ENCODE data around the gene ZC3H8. TPM values are rescaled to one million over a fixed set of nuclear protein-coding genes. Genes with fewer than 3 reads are reported as not detected.

Gene ZC3H8
- polyA plus RNA-seq, 2 donors: 5.2 to 7.6 TPM

GRCh38 chr2:112187805-112188596, 66.8 kb downstream of the ZC3H8 start:
- H3K27ac ChIP-seq (ENCODE audit: low read depth in 2 of 2, low read length in 1 of 2): peak overlapping the region; percentile 2 to 24
- no peaks in the 10 kb centered on the region for H3K4me1 ChIP-seq (ENCODE audit: control insufficient read depth in 2 of 2, insufficient read depth in 2 of 2, low read length in 1 of 2)
- H3K9me3 ChIP-seq (ENCODE audit: control insufficient read depth in 2 of 2, insufficient read depth in 1 of 2, low read depth in 1 of 2, low read length in 1 of 2): no peaks in the 10 kb centered on the region
- no peak overlapping the region for H3K4me3 ChIP-seq (ENCODE audit: low read depth in 1 of 2, low read length in 2 of 2)
- no peaks in the 10 kb centered on the region for H3K27me3 ChIP-seq (ENCODE audit: control insufficient read depth in 1 of 2, insufficient read depth in 2 of 2, low read length in 2 of 2)
- no peaks in the 10 kb centered on the region for H3K36me3 ChIP-seq (ENCODE audit: control insufficient read depth in 2 of 2, insufficient read depth in 2 of 2, low read length in 1 of 2)
- WGBS, 2 donors: 62 to 68% methylated on average over 9 of the region's 9 CpGs

GRCh38 chr2:112187046-112187715, 67.7 kb downstream of the ZC3H8 start:
- 95 to 97% methylated on average over 31 of the region's 31 CpGs for WGBS, 2 donors
- Histone ChIP-seq H3K4me3 (ENCODE audit: low read depth in 1 of 2, low read length in 2 of 2) (no peak overlapping the region), H3K4me1 (ENCODE audit: control insufficient read depth in 2 of 2, insufficient read depth in 2 of 2, low read length in 1 of 2) (no peaks in the 10 kb centered on the region), H3K27me3 (ENCODE audit: control insufficient read depth in 1 of 2, insufficient read depth in 2 of 2, low read length in 2 of 2) (no peaks in the 10 kb centered on the region), H3K9me3 (ENCODE audit: control insufficient read depth in 2 of 2, insufficient read depth in 1 of 2, low read depth in 1 of 2, low read length in 1 of 2) (no peaks in the 10 kb centered on the region), H3K36me3 (ENCODE audit: control insufficient read depth in 2 of 2, insufficient read depth in 2 of 2, low read length in 1 of 2) (no peaks in the 10 kb centered on the region), H3K27ac (ENCODE audit: low read depth in 2 of 2, low read length in 1 of 2) (no peak overlapping the region)

- Histone ChIP-seq H3K27me3 (ENCODE audit: control insufficient read depth in 1 of 2, insufficient read depth in 2 of 2, low read length in 2 of 2) (peaks cover 0 to 9% of the 10 kb centered on the region in 2 donors), H3K4me1 (ENCODE audit: control insufficient read depth in 2 of 2, insufficient read depth in 2 of 2, low read length in 1 of 2) (no peaks in the 10 kb centered on the region), H3K36me3 (ENCODE audit: control insufficient read depth in 2 of 2, insufficient read depth in 2 of 2, low read length in 1 of 2) (no peaks in the 10 kb centered on the region), H3K4me3 (ENCODE audit: low read depth in 1 of 2, low read length in 2 of 2) (no peak overlapping the region), H3K9me3 (ENCODE audit: control insufficient read depth in 2 of 2, insufficient read depth in 1 of 2, low read depth in 1 of 2, low read length in 1 of 2) (no peaks in the 10 kb centered on the region), H3K27ac (ENCODE audit: low read depth in 2 of 2, low read length in 1 of 2) (no peak overlapping the region)
- 81 to 87% methylated on average over 9 of the region's 9 CpGs for WGBS, 2 donors
Observed at GRCh38 chr2:112185131-112185530, 69.7 kb downstream of the ZC3H8 start.

DNA sequence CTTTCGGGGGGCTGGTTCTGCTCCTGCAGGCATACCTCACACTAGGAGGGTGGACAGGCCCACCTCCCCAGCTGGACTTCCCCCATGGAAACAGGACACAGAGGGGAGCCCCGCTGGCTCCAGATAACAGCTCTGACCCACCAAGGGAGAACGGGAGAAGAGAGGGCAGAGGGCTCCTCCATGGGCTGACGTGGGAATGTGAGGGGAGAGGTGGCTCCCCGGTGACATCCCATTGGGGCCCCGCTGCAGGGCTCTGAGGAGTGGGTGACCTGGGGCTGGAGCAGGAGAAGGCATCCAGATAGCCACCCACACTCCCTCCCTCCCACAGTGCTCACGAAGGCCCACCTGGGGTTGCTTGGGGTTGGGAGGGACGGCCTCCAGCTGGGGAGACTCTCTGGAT, 70.7 kb downstream of the ZC3H8 start:
- H3K27me3 ChIP-seq (ENCODE audit: control insufficient read depth in 1 of 2, insufficient read depth in 2 of 2, low read length in 2 of 2): peaks cover 0 to 9% of the 10 kb centered on the region in 2 donors
- H3K27ac ChIP-seq (ENCODE audit: low read depth in 2 of 2, low read length in 1 of 2): no peak overlapping the region
- H3K4me3 ChIP-seq (ENCODE audit: low read depth in 1 of 2, low read length in 2 of 2): no peak overlapping the region
- no peaks in the 10 kb centered on the region for H3K36me3 ChIP-seq (ENCODE audit: control insufficient read depth in 2 of 2, insufficient read depth in 2 of 2, low read length in 1 of 2)
- H3K9me3 ChIP-seq (ENCODE audit: control insufficient read depth in 2 of 2, insufficient read depth in 1 of 2, low read depth in 1 of 2, low read length in 1 of 2): no peaks in the 10 kb centered on the region
- no peaks in the 10 kb centered on the region for H3K4me1 ChIP-seq (ENCODE audit: control insufficient read depth in 2 of 2, insufficient read depth in 2 of 2, low read length in 1 of 2)
- 90 to 94% methylated on average over 8 of the region's 8 CpGs for WGBS, 2 donors

- H3K36me3 ChIP-seq (ENCODE audit: control insufficient read depth in 2 of 2, insufficient read depth in 2 of 2, low read length in 1 of 2): no peaks in the 10 kb centered on the region
- peaks cover 0 to 9% of the 10 kb centered on the region in 2 donors for H3K27me3 ChIP-seq (ENCODE audit: control insufficient read depth in 1 of 2, insufficient read depth in 2 of 2, low read length in 2 of 2)
- H3K27ac ChIP-seq (ENCODE audit: low read depth in 2 of 2, low read length in 1 of 2): no peak overlapping the region
- WGBS, 2 donors: 88 to 89% methylated on average over 8 of the region's 8 CpGs
- no peaks in the 10 kb centered on the region for H3K4me1 ChIP-seq (ENCODE audit: control insufficient read depth in 2 of 2, insufficient read depth in 2 of 2, low read length in 1 of 2)
- H3K4me3 ChIP-seq (ENCODE audit: low read depth in 1 of 2, low read length in 2 of 2): no peak overlapping the region
- H3K9me3 ChIP-seq (ENCODE audit: control insufficient read depth in 2 of 2, insufficient read depth in 1 of 2, low read depth in 1 of 2, low read length in 1 of 2): no peaks in the 10 kb centered on the region
Observed at GRCh38 chr2:112183327-112184025, 71.4 kb downstream of the ZC3H8 start.

GRCh38 chr2:112182581-112183034, 72.2 kb downstream of the ZC3H8 start:
- H3K27ac ChIP-seq (ENCODE audit: low read depth in 2 of 2, low read length in 1 of 2): no peak overlapping the region
- H3K9me3 ChIP-seq (ENCODE audit: control insufficient read depth in 2 of 2, insufficient read depth in 1 of 2, low read depth in 1 of 2, low read length in 1 of 2): no peaks in the 10 kb centered on the region
- no peak overlapping the region for H3K4me3 ChIP-seq (ENCODE audit: low read depth in 1 of 2, low read length in 2 of 2)
- peaks cover 0 to 9% of the 10 kb centered on the region in 2 donors for H3K27me3 ChIP-seq (ENCODE audit: control insufficient read depth in 1 of 2, insufficient read depth in 2 of 2, low read length in 2 of 2)
- H3K4me1 ChIP-seq (ENCODE audit: control insufficient read depth in 2 of 2, insufficient read depth in 2 of 2, low read length in 1 of 2): no peaks in the 10 kb centered on the region
- 83 to 90% methylated on average over 17 of the region's 17 CpGs for WGBS, 2 donors
- H3K36me3 ChIP-seq (ENCODE audit: control insufficient read depth in 2 of 2, insufficient read depth in 2 of 2, low read length in 1 of 2): no peaks in the 10 kb centered on the region

- 21 to 32% methylated on average over 53 to 54 of the region's 54 CpGs for WGBS, 2 donors
- Histone ChIP-seq H3K36me3 (ENCODE audit: control insufficient read depth in 2 of 2, insufficient read depth in 2 of 2, low read length in 1 of 2) (no peaks in the 10 kb centered on the region), H3K4me1 (ENCODE audit: control insufficient read depth in 2 of 2, insufficient read depth in 2 of 2, low read length in 1 of 2) (no peaks in the 10 kb centered on the region), H3K27me3 (ENCODE audit: control insufficient read depth in 1 of 2, insufficient read depth in 2 of 2, low read length in 2 of 2) (peaks cover 0 to 9% of the 10 kb centered on the region in 2 donors), H3K4me3 (ENCODE audit: low read depth in 1 of 2, low read length in 2 of 2) (peak overlapping the region; percentile 12 to 18), H3K9me3 (ENCODE audit: control insufficient read depth in 2 of 2, insufficient read depth in 1 of 2, low read depth in 1 of 2, low read length in 1 of 2) (no peaks in the 10 kb centered on the region), H3K27ac (ENCODE audit: low read depth in 2 of 2, low read length in 1 of 2) (no peak overlapping the region)
Observed at GRCh38 chr2:112181571-112182290, 73.1 kb downstream of the ZC3H8 start.

- H3K27ac ChIP-seq (ENCODE audit: low read depth in 2 of 2, low read length in 1 of 2): no peak overlapping the region
- no peaks in the 10 kb centered on the region for H3K36me3 ChIP-seq (ENCODE audit: control insufficient read depth in 2 of 2, insufficient read depth in 2 of 2, low read length in 1 of 2)
- H3K4me3 ChIP-seq (ENCODE audit: low read depth in 1 of 2, low read length in 2 of 2): no peak overlapping the region
- H3K4me1 ChIP-seq (ENCODE audit: control insufficient read depth in 2 of 2, insufficient read depth in 2 of 2, low read length in 1 of 2): no peaks in the 10 kb centered on the region
- 92 to 96% methylated on average over 7 of the region's 7 CpGs for WGBS, 2 donors
- H3K27me3 ChIP-seq (ENCODE audit: control insufficient read depth in 1 of 2, insufficient read depth in 2 of 2, low read length in 2 of 2): peaks cover 0 to 2% of the 10 kb centered on the region in 2 donors
- H3K9me3 ChIP-seq (ENCODE audit: control insufficient read depth in 2 of 2, insufficient read depth in 1 of 2, low read depth in 1 of 2, low read length in 1 of 2): no peaks in the 10 kb centered on the region
Observed at GRCh38 chr2:112175958-112176573, 78.8 kb downstream of the ZC3H8 start.

DNA sequence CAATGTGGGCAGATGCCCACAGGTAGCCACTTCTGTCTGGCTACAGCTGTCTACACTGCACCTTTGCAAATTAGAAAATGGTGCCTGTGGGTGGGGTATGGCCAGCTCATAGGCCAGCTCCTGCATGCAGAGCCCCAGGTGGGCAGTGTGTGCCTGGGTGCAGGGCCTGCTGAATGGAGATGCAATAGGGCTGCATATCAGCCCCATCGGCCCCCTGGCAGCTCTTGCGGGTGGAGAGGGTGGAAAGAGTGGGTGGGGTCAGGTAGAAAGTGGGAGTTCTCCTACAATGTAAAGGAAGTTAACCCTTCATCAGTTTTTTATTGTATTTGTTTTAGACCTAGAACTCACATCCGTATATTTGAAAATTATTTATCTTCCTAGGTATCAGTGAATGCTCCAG, 79.5 kb downstream of the ZC3H8 start:
- H3K27me3 ChIP-seq (ENCODE audit: control insufficient read depth in 1 of 2, insufficient read depth in 2 of 2, low read length in 2 of 2): no peaks in the 10 kb centered on the region
- H3K9me3 ChIP-seq (ENCODE audit: control insufficient read depth in 2 of 2, insufficient read depth in 1 of 2, low read depth in 1 of 2, low read length in 1 of 2): no peaks in the 10 kb centered on the region
- H3K4me1 ChIP-seq (ENCODE audit: control insufficient read depth in 2 of 2, insufficient read depth in 2 of 2, low read length in 1 of 2): no peaks in the 10 kb centered on the region
- H3K4me3 ChIP-seq (ENCODE audit: low read depth in 1 of 2, low read length in 2 of 2): no peak overlapping the region
- H3K36me3 ChIP-seq (ENCODE audit: control insufficient read depth in 2 of 2, insufficient read depth in 2 of 2, low read length in 1 of 2): no peaks in the 10 kb centered on the region
- no peak overlapping the region for H3K27ac ChIP-seq (ENCODE audit: low read depth in 2 of 2, low read length in 1 of 2)
- WGBS, 2 donors: 89 to 90% methylated on average over 3 of the region's 3 CpGs
